Stimulated activated CD8-positive, alpha-beta memory T cell treated with anti-CD3 and anti-CD28 coated beads, Interleukin-7, amount 100 ng/mL, for 4 hours (primary cell): ENCODE measurements around the gene RPS5.
"Not testable (repeated sequence)": the region's sequence is repeated elsewhere in the genome, so short reads cannot be mapped to it uniquely, and the experiment has no call there.

Source experiments
- DNase-seq, 2 donors: peaks; one replicate each; pipeline ENCODE4 v3.0.0-alpha.2; 2020; ENCODE audit warnings: low read depth in 2 of 2

RPS5 gene

GRCh38 chr19:58386576-58387337 is at the start of gene RPS5:
TSS of gene RPS5 (plus strand) at chr19:58387269. CDS start at chr19:58388138, 869 bp downstream.
- peak; percentile 93 to 95 for DNase-seq

GRCh38 chr19:58338336-58338735 is 48.7 kb upstream of the RPS5 start:
- DNase-seq: no peak

GRCh38 chr19:58338825-58339558 is 48.1 kb upstream of the RPS5 start:
- DNase-seq: no peak

GRCh38 chr19:58345558-58345957 is 41.5 kb upstream of the RPS5 start:
- no peak for DNase-seq

- peak; percentile 31 to 61 for DNase-seq
Observed at GRCh38 chr19:58346961-58347929, 39.8 kb upstream of the RPS5 start.

GRCh38 chr19:58348080-58348479 is 39.0 kb upstream of the RPS5 start:
- DNase-seq: not testable (repeated sequence)

GRCh38 chr19:58349590-58349989 is 37.5 kb upstream of the RPS5 start:
- DNase-seq: no peak

- DNase-seq: no peak
Observed at GRCh38 chr19:58350001-58350861, 36.8 kb upstream of the RPS5 start.

GRCh38 chr19:58350871-58351557 is 36.1 kb upstream of the RPS5 start:
- no peak for DNase-seq

GRCh38 chr19:58351558-58351878 is 35.6 kb upstream of the RPS5 start:
- DNase-seq: no peak

GRCh38 chr19:58351990-58352755 is 34.9 kb upstream of the RPS5 start:
- DNase-seq: no peak

GRCh38 chr19:58352760-58353671 is 34.1 kb upstream of the RPS5 start, which contains the start of gene A1BG:
TSS of gene A1BG (minus strand) at chr19:58353492. CDS start at chr19:58353437, 55 bp downstream.
- DNase-seq: no peak

- DNase-seq: no peak
Observed at GRCh38 chr19:58353717-58354477, 33.2 kb upstream of the RPS5 start.

- no peak for DNase-seq
Observed at GRCh38 chr19:58354478-58355030, 32.5 kb upstream of the RPS5 start.

GRCh38 chr19:58355215-58355796 is 31.8 kb upstream of the RPS5 start:
- DNase-seq: no peak

- DNase-seq: peak in 1 of 2 donors; percentile 20
Observed at GRCh38 chr19:58355908-58356765, 30.9 kb upstream of the RPS5 start.
